SK-N-SH (cell line): Measurements from ENCODE around the gene SAMD7.

Experiments used
- CTCF ChIP-seq: fragments of 200-600 bp; sonication (generic); IDR thresholded peaks from 2 replicates; pipeline ENCODE4 v1.6.1; 2017; ENCODE audit warnings: antibody characterized with exemption, mild to moderate bottlenecking, moderate library complexity
- EP300 ChIP-seq, 2 experiments: IDR thresholded peaks; 2 replicates each; pipeline versions ENCODE4 v1.4.0 to v1.6.1; 2012; ENCODE audit warnings: borderline replicate concordance in 1 of 2, low read depth in 1 of 2, low read length in 1 of 2
- POLR2AphosphoS5 ChIP-seq: IDR thresholded peaks from 2 replicates; pipeline ENCODE4 v1.6.1; 2012; ENCODE audit warnings: low read depth, low read length
- RAD21 ChIP-seq: IDR thresholded peaks from 2 replicates; pipeline ENCODE4 v1.6.1; 2012; ENCODE audit warnings: mild to moderate bottlenecking, low read length
- RCOR1 ChIP-seq: fragments of 150-350 bp; IDR thresholded peaks from 2 replicates; pipeline ENCODE4 v1.6.1; 2017; ENCODE audit warnings: antibody characterized with exemption, low read length
- RFX5 ChIP-seq: IDR thresholded peaks from 2 replicates; pipeline ENCODE4 v1.6.1; 2012; ENCODE audit warnings: mild to moderate bottlenecking, improper control_type of control experiment, low read length
- TAF1 ChIP-seq: IDR thresholded peaks from 2 replicates; pipeline ENCODE4 v1.6.1; 2012; ENCODE audit warnings: low read depth, mild to moderate bottlenecking, low read length, moderate library complexity, borderline replicate concordance
- ZBTB33 ChIP-seq: IDR thresholded peaks from 2 replicates; pipeline ENCODE4 v1.4.0; 2012; ENCODE audit warnings: low read depth, borderline replicate concordance

DNA sequence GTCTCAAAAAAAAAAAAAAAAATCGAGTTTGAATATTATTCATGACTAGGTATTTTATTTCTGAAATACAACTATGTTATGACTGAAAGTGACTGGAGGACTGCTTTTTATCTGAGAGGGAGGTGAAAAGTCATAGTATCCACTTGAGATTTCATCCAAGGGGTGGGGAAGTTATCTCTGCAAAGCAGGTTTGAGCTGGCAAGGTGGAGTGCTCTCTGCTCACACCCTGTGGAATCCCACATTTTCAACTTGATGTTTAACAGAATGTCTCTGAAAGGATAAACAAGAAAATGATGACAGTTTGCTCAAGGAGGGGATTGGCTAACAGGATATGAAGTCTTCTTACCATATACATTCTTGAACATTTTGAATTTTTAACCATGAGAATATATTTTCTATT, 27.9 kb downstream of the SAMD7 start:
- TF ChIP-seq POLR2AphosphoS5, result no peak
- no peak for TF ChIP-seq CTCF
- no peak for TF ChIP-seq EP300 (IDR thresholded peaks at IDR 0.05; ENCODE audit: borderline replicate concordance in 1 of 2, low read depth in 1 of 2, low read length in 1 of 2)
- TF ChIP-seq TAF1, result no peak
- TF ChIP-seq ZBTB33, result no peak
- no peak for TF ChIP-seq RAD21
- TF ChIP-seq RCOR1, result no peak
- no peak for TF ChIP-seq RFX5
